OCI-LY1 (cell line): ENCODE measurements around the gene B4GALT2.

Experiments used
- EZH2 ChIP-seq: fragments of 200-600 bp; sonication (generic), shearing (Covaris generic); IDR thresholded peaks from 2 replicates; pipeline ENCODE4 v1.8.0; 2017; ENCODE audit warnings: borderline replicate concordance, mixed run types, mild to moderate bottlenecking, antibody characterized with exemption, low read length, moderate library complexity, mixed read lengths
- TF ChIP-seq, protein P1 (sequence below): fragments of 200-600 bp; sonication (generic), shearing (Covaris generic); IDR thresholded peaks from 2 replicates; pipeline ENCODE4 v1.5.1; 2017; ENCODE audit warnings: mild to moderate bottlenecking, antibody characterized with exemption, low read length, moderate library complexity, mixed read lengths

DNA sequence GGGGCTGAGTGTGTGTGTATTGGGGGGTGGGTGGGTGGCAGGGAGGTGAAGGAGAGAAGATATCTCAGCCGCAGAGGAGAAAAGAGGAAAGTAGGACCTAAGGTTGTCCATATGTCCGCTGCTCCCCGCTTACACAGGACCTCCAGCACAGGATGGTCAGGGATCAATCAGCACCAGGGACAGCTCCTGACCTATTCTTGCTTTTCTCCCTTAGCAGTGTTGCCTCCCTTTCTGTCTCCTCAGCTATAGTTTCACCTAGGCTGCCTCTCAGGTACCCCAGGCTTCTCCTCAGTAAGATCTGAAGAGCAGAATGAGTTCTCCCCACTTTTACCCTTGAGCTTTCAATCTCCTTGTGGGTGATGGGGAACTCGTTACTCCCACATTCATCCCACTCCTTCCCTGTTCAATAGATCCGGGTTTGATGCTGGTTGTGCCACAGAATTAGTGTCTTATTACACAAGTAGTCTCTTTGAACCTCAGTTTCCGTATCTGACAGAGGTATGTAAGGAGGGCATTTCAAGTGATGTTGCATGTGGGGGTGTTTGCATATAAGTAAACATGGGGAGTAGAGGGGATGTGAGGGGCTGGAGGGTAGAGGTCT is 10.6 kb upstream of the B4GALT2 start:
- TF ChIP-seq, protein P1, sequence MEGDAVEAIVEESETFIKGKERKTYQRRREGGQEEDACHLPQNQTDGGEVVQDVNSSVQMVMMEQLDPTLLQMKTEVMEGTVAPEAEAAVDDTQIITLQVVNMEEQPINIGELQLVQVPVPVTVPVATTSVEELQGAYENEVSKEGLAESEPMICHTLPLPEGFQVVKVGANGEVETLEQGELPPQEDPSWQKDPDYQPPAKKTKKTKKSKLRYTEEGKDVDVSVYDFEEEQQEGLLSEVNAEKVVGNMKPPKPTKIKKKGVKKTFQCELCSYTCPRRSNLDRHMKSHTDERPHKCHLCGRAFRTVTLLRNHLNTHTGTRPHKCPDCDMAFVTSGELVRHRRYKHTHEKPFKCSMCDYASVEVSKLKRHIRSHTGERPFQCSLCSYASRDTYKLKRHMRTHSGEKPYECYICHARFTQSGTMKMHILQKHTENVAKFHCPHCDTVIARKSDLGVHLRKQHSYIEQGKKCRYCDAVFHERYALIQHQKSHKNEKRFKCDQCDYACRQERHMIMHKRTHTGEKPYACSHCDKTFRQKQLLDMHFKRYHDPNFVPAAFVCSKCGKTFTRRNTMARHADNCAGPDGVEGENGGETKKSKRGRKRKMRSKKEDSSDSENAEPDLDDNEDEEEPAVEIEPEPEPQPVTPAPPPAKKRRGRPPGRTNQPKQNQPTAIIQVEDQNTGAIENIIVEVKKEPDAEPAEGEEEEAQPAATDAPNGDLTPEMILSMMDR, result no peak
- TF ChIP-seq EZH2, result no peak
